GM18526 (cell line): Measurements from ENCODE around the gene OLIG3.

Experiments
- POLR2A ChIP-seq: IDR thresholded peaks from 3 replicates; pipeline ENCODE4 v1.6.1; 2011; ENCODE audit not compliant: insufficient read length; ENCODE audit errors: extremely low read depth

The OLIG3 gene

DNA sequence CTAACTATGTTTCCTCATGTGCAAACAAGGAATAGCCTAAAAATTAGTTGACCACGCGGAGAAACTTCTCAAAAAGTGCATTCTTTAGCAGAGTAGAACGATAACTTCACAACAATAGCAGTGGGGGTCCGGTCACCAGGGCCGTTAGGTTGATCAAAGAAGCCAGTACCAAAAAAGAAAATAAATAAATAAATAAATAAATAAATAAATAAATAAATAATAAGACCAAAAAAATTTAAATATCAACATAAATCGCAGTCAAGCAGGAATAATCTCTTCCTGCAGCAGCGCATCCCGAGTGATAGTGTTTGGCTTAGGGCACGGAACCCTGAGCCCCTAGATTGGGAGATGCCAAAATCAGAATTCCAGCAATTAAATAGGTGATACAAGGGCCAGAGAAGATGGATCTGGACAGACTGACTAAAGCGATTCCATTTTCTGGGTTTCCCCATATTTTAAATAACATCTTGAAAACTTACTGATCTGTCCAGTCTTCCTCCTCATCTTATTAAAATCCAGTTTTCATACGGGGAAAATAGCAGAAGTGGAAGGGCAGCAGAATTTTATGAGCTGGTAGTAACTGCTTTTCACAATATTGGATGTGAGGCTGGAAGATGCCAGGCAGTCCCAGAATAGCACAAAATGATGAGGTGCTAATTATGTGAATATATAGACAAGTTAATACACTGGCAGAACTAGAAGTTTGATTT, 4.4 kb upstream of the OLIG3 start:
- TF ChIP-seq POLR2A, result no peak

- TF ChIP-seq POLR2A, result no peak
These were observed 3.7 kb upstream of the OLIG3 start for GRCh38 chr6:137497721-137498463.

DNA sequence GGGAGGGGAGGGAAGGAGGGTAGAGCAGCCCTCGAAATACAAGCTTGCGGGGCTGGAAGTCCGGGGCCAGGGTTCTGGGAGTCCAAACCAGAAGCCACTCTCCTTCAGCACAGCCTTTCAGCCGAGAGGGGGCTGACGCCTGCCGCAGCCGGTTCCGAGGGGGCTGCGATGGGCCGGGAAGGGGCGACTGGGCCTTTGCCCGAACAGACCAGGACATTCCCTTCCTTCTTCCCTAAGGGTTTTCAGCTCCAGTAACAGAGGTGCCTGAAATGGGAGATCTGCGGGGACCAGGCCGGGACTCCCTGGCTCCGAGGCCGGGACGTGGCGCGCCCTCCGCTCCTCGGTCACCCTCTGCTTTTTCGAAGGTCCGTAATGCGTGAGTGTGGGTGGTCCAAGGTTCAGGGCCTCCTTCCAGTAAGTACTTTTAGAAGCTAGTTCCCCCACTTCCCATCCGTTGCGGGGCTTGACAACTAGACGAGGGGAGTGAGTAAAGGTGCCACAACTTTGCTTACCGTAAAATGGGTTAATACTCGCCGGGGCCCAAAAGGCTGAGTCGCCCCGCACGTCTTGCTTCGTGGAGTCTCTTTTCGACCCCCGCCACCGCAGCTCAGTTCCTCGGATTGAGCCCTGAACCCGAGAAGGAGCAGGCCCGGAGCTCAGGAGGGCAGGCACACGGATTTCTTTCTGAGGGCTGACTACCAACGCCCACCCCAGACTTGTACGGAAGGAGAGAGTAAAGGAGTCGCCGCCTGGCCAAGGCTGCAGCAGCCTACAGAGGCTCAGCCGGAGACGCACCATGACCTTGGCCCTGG, 2.9 kb upstream of the OLIG3 start:
- TF ChIP-seq POLR2A, result no peak

DNA sequence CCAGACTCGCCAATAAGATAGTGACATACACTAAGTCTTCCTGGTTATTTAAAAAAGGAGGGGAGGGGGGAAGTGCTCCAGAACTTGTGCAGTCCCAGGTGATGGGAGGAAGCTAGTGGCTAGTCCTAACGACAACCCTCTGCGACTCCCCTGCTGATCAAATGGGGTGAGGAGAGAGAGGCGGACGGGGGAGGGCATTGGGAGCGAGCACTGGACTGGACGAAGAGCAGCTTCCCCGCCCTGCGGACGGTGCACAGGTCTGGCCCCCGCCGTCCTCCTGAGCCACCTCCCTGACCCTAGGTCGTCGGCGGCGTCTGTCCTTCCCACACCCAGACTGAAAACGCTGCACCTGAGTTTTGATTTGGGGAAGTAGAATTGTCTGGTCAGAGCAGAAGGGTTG, 2.2 kb upstream of the OLIG3 start:
- no peak for TF ChIP-seq POLR2A

DNA sequence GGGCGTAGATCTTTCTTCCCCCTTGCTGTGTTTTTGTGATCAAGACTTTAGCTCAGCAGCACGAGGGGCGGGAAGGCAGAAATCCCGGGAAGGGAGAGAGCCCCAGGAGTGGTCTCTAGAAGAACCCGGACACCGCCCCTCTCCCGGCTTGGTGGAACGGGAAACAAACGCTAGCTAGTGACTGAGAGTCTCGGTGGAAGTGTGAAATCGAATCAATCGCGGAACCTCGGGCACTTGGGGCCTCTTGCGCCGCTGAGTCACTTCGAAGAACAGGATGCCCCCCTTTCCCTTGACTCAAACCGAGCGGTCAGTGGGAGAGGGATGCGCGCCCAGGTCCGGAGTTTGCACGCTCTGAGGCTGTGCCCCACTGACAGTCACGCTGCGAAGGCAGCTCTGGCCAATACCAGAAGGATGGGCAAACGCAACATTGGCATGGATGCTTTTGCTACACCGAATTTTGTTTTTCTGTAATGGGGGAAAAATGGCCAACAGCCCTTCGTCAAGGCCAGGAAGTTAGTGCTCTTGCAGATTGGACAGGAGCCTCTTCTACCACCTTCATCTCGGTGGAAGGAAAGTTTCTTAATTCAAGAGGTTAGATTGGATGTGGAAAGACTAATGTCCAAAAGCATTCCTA, 1.6 kb upstream of the OLIG3 start:
- no peak for TF ChIP-seq POLR2A

DNA sequence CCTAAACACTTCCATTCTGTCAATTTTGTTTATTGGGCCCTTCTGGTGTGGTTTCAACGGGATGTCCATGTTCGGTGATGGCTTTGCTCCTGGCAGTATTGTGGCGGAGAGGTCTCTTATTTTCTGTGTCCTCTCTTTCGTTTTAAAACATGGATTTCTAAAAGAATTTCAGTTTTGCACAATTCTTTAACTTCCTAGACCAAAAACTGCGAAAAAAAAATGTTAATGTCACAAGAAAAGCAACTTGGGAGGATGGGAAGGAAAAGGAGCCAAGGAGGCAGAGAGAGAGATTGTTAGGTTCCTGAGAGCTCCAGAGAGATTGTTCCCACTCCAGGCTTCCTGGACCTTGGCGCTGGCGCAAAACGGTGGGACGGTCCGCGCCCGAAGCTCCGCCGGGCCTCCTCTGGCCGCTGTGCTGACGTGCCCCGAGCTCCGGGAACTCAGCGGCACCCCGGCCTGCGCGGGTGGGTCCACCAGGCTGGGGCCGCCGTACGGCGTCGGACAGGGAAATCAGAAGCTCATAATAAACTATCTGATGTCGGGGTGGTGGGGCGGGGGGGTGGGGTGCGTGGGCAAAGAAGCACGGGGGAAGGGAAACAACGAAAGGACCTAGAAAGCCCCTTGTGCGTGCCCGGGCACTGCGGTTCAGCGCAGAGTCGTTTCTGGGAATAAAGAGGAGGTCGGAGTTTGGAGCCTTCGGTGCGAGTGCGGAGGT, 951 bp upstream of the OLIG3 start:
- TF ChIP-seq POLR2A, result no peak

DNA sequence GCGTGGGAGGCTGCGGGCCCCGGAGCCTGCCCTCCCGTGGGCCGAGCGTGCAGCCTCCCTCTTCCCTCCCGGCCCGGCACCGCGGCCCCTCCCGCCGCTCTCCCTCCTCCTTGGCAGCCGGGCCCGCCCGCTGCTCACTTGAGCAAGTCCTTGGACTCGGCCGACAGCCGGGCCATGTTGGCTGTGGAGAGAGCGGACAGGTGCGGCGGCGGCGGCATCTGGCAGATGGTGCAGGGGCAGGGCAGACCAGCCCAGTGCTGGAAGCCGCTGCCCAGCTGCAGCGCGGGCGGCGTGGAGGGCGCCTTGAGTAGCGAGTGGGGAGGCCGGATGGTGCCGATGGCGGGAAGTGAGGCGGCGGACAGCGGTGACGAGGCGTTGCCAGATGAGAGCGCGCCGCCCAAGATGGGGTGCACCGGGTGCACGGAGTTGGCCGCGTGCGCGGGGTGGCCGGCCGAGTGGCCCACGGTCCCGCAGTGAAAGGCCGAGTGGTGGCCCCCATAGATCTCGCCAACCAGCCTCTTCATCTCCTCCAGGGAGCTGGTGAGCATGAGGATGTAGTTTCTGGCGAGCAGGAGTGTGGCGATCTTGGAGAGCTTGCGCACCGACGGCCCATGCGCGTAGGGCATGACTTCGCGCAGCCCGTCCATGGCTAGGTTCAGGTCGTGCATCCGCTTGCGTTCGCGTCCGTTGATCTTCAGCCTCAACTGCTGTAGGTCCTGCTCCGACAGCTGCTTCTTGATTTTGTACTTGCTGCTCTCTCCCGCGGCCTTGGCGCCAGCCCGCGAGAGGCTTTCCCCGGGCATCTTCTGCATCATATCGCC, 766 bp downstream of the OLIG3 start:
- TF ChIP-seq POLR2A, result no peak

GRCh38 chr6:137492289-137493217, 1.6 kb downstream of the OLIG3 start:
- TF ChIP-seq POLR2A, result no peak

- no peak for TF ChIP-seq POLR2A
These were observed 2.7 kb downstream of the OLIG3 start for GRCh38 chr6:137491478-137491877.

DNA sequence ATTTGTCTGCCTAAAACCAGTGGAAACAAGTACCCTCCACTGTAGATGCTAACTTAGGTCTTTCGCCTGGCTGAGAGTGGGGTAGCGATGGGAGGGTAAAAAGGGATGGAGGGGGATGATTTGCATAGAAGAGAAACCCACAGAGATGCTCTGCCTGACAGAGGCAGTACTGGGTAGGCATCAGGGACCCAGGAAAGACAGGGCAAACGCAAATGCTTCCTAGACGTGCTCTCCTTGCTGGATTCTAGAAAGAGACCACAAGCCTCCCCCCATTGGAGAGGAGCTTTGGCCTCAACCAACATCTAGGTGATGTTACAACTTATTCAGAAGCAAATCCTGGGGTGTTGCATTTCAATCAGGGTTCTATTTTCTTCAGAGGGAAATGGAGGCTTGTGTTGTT, 3.2 kb downstream of the OLIG3 start:
- no peak for TF ChIP-seq POLR2A

DNA sequence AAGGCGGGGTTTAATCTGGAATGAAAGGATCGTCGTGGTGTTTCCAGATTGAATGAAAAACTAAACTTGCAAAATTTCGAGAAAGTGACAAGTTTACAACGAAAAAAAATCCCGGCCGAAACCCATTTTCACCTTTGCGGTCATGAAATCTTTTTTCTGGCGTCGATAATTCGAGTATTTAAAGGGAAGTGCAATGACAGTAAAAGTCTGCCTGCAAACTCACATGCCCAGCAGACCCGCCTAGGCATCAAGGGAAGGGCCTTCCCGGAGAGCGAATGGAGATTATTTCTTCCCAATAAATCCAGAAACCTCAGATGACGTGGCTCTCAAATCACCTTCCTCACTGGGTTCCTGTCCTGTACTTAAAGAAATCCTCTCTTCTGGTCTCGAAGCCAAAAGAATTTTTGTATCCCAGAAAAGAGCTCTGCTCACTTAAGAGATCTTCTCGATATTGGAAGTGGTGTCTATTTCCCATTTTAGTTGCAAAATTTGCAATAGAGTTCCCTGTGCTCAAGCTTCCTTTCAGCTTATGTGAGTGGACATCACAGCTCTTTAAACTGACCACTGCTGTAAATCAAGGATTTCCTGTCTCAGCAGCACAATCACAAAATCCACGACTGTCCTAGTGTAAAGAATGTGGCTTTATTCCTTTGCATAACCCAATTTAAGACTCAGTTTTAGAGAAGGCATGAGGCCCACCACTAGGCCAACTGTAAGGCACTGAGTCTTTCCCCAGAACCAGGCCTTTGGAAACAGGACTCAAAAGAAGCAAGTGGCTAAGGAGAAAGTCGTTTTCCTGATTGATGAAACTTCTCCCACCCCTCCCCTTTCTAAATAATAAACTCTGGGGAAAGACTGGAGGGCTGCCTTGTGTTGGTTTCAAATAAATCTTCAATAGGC, 3.9 kb downstream of the OLIG3 start:
- no peak for TF ChIP-seq POLR2A
